Transverse colon (tissue), 4 donors: Measurements from ENCODE around the gene SLC6A17. TPM values are rescaled to one million over a fixed set of nuclear protein-coding genes. Genes with fewer than 3 reads are reported as not detected.

ENCODE experiments used
- DNase-seq: peaks from one replicate; pipeline ENCODE4 v3.0.0-alpha.2; 2019
- H3K27ac ChIP-seq, 4 donors: fragments of 200-600 bp; sonication (generic); 2 replicates each; pipeline ENCODE4 v1.5.1; 2016 to 2018; ENCODE audit warnings: inconsistent platforms in 4 of 4
- H3K27me3 ChIP-seq: fragments of 200-600 bp; sonication (generic); 2 replicates; pipeline ENCODE4 v1.5.1; 2017; ENCODE audit warnings: inconsistent platforms
- H3K36me3 ChIP-seq, 4 donors: fragments of 200-600 bp; sonication (generic); 2 replicates each; pipeline ENCODE4 v1.5.1; 2017 to 2019; ENCODE audit warnings: inconsistent platforms in 4 of 4
- H3K4me1 ChIP-seq, 4 donors: fragments of 200-600 bp; sonication (generic); 2 replicates each; pipeline ENCODE4 v1.5.1; 2017 to 2020; ENCODE audit warnings: inconsistent platforms in 4 of 4
- H3K4me3 ChIP-seq, 4 donors: fragments of 200-600 bp; sonication (generic); 1 replicate in 1 of 4; 2 replicates in 3 of 4; pipeline versions ENCODE4 v1.5.1 to v1.6.1; 2017 to 2019; ENCODE audit warnings: inconsistent platforms in 4 of 4
- H3K9me3 ChIP-seq, 2 donors: fragments of 200-600 bp; sonication (generic); 2 replicates each; pipeline ENCODE4 v1.5.1; 2017 to 2019; ENCODE audit warnings: inconsistent platforms in 2 of 2
- CTCF ChIP-seq, 5 experiments: fragments of 200-600 bp in 3 of 5; fragments of 450-650 bp in 2 of 5; sonication (generic) in 3 of 5; IDR thresholded peaks; 1 replicate in 2 of 5; 2 replicates in 3 of 5; pipeline ENCODE4 v1.5.1; 2016 to 2017; ENCODE audit warnings: antibody characterized with exemption in 5 of 5, inconsistent platforms in 3 of 5, mild to moderate bottlenecking in 2 of 5, moderate library complexity in 1 of 5
- EP300 ChIP-seq: sonication (generic); formaldehyde crosslinking; IDR thresholded peaks from one replicate; pipeline ENCODE4 v1.6.1; 2017; ENCODE audit warnings: antibody characterized with exemption, low read depth
- POLR2A ChIP-seq: fragments of 450-650 bp; IDR thresholded peaks from one replicate; pipeline ENCODE4 v1.6.1; 2016; ENCODE audit warnings: antibody characterized with exemption, mild to moderate bottlenecking, moderate library complexity
- POLR2AphosphoS5 ChIP-seq, 3 donors: sonication (generic); formaldehyde crosslinking; IDR thresholded peaks; one replicate each; pipeline ENCODE4 v1.6.1; 2016; ENCODE audit warnings: antibody characterized with exemption in 3 of 3
- WGBS, 2 donors: methylation state at CpG; one replicate each; pipeline ENCODE4 v1.1.5; 2018; ENCODE audit warnings: low coverage in 1 of 2; 5-methylcytosine and 5-hydroxymethylcytosine counted together
- in situ Hi-C, 4 donors: fragments of 200-750 bp; cut with MboI; loops; one replicate each; pipeline versions ENCODE4 v1.15.0 to v1.15.1; 2017; ENCODE audit warnings: low sequenced_read_pairs in 3 of 4, low pct_ligation_motif_present in 1 of 4, low pct_unique_long_range_greater_than_20kb in 1 of 4
- intact Hi-C: fragments of 100-400 bp; cut with DNase I; formaldehyde crosslinking; loops from one replicate; pipeline ENCODE4 v1.15.1; 2023; ENCODE audit warnings: low total_unique reads
- total RNA-seq, 4 donors: library from RNA; depleted of rRNA; stranded (reverse); fragments of >200 nt; gene quantifications; one replicate each; pipeline ENCODE4 v1.1.0, GENCODE V29; 2016

SLC6A17 gene
- total RNA-seq, 4 donors from 2014 or later: under 0.01 to 0.37 (median 0.14) TPM; not detected in 1

GRCh38 chr1:110119843-110120242, 30.5 kb upstream of the SLC6A17 start:
- H3K4me1 ChIP-seq: no peaks in the 10 kb centered on the region
- in situ Hi-C loops (no loop called here), intact Hi-C loops (no loop called here)
- no peaks in the 10 kb centered on the region for H3K36me3 ChIP-seq
- peak; percentile 13 for DNase-seq
- H3K27ac ChIP-seq: no peak overlapping the region
- no peak for TF ChIP-seq CTCF (IDR thresholded peaks at IDR 0.05)
- TF ChIP-seq POLR2A: no peak
- TF ChIP-seq POLR2AphosphoS5 (IDR thresholded peaks at IDR 0.05): peak; percentile 61 to 88 (median 71)
- no peak for TF ChIP-seq EP300
- no peaks in the 10 kb centered on the region for H3K9me3 ChIP-seq
- H3K27me3 ChIP-seq: peaks cover 21% of the 10 kb centered on the region
- WGBS, 2 donors: 60 to 66% methylated on average over 1 to 3 of the region's 3 CpGs
- no peak overlapping the region for H3K4me3 ChIP-seq

GRCh38 chr1:110120960-110121561, 29.2 kb upstream of the SLC6A17 start:
- intact Hi-C loops (no loop called here), in situ Hi-C loops (no loop called here)
- Histone ChIP-seq H3K36me3 (no peaks in the 10 kb centered on the region), H3K4me3 (no peak overlapping the region), H3K4me1 (no peaks in the 10 kb centered on the region), H3K27me3 (peaks cover 12% of the 10 kb centered on the region), H3K9me3 (no peaks in the 10 kb centered on the region), H3K27ac (no peak overlapping the region)
- WGBS, 2 donors: 44% methylated on average over 12 of the region's 12 CpGs; no CpG with 5 or more reads in 1 of the 2 donors
- DNase-seq: no peak
- TF ChIP-seq CTCF (IDR thresholded peaks at IDR 0.05) (no peak), POLR2AphosphoS5 (IDR thresholded peaks at IDR 0.05) (peak; percentile 51 to 62 (median 52))

- Histone ChIP-seq H3K27ac (no peak overlapping the region), H3K36me3 (no peaks in the 10 kb centered on the region), H3K27me3 (peaks cover 4% of the 10 kb centered on the region), H3K4me3 (no peak overlapping the region), H3K9me3 (no peaks in the 10 kb centered on the region), H3K4me1 (no peaks in the 10 kb centered on the region)
- in situ Hi-C loops: no loop called here
- no peak for DNase-seq
- TF ChIP-seq POLR2AphosphoS5 (IDR thresholded peaks at IDR 0.05) (no peak), POLR2A (no peak), EP300 (no peak), CTCF (IDR thresholded peaks at IDR 0.05) (no peak)
- WGBS, 2 donors: 40 to 74% methylated on average over 2 to 3 of the region's 3 CpGs
- intact Hi-C loops: no loop called here
Measured at GRCh38 chr1:110123224-110123623, 27.1 kb upstream of the SLC6A17 start.

GRCh38 chr1:110125810-110126209, 24.5 kb upstream of the SLC6A17 start:
- no peak overlapping the region for H3K27ac ChIP-seq
- H3K4me3 ChIP-seq: no peak overlapping the region
- no peaks in the 10 kb centered on the region for H3K36me3 ChIP-seq
- no peaks in the 10 kb centered on the region for H3K9me3 ChIP-seq
- peaks cover 0 to 6% (median 4%) of the 10 kb centered on the region in 4 donors for H3K4me1 ChIP-seq
- DNase-seq: no peak
- WGBS, 2 donors: 91 to 100% methylated on average over 1 to 4 of the region's 4 CpGs
- H3K27me3 ChIP-seq: peaks cover 29% of the 10 kb centered on the region
- intact Hi-C loops (no loop called here), in situ Hi-C loops (no loop called here)
- TF ChIP-seq EP300 (no peak), POLR2AphosphoS5 (IDR thresholded peaks at IDR 0.05) (no peak), POLR2A (no peak), CTCF (IDR thresholded peaks at IDR 0.05) (no peak)
